Keratinocyte (primary cell): ENCODE results near the gene WDR1. TPM values are rescaled to one million over a fixed set of nuclear protein-coding genes. Genes with fewer than 3 reads are reported as not detected.

ENCODE experiments used
- DNase-seq: peaks from one replicate; pipeline ENCODE4 v3.0.0-alpha.2; 2011; ENCODE audit warnings: low read depth, missing footprints, low spot score
- FAIRE-seq: peaks from 2 replicates; lab custom pipeline; 2011; peaks lifted over from hg19 to GRCh38; lab: Jason Lieb, UNC
- H2AFZ ChIP-seq: 2 replicates; pipeline ENCODE4 v1.6.0; 2012; ENCODE audit warnings: low read length, control low read depth, inconsistent platforms; ENCODE audit not compliant: control insufficient read depth
- H3K27ac ChIP-seq: 2 replicates; pipeline ENCODE4 v1.5.1; 2011; ENCODE audit warnings: low read length; ENCODE audit not compliant: control insufficient read depth, insufficient read depth
- H3K27me3 ChIP-seq: 3 replicates; pipeline ENCODE4 v1.6.0; 2011; ENCODE audit warnings: low read length; ENCODE audit not compliant: control insufficient read depth, insufficient read depth; ENCODE audit errors: extremely low read depth
- H3K36me3 ChIP-seq, 2 experiments: 2 replicates in 1 of 2; 3 replicates in 1 of 2; pipeline ENCODE4 v1.5.1; 2011; ENCODE audit warnings: low read length in 2 of 2, mild to moderate bottlenecking in 1 of 2; ENCODE audit not compliant: control insufficient read depth in 2 of 2, insufficient read depth in 2 of 2; ENCODE audit errors: extremely low read depth in 1 of 2
- H3K4me1 ChIP-seq: 3 replicates; pipeline ENCODE4 v1.5.1; 2011; ENCODE audit warnings: low read length; ENCODE audit not compliant: control insufficient read depth, insufficient read depth; ENCODE audit errors: extremely low read depth
- H3K4me2 ChIP-seq: 3 replicates; pipeline ENCODE4 v1.6.0; 2011; ENCODE audit warnings: low read depth, low read length; ENCODE audit not compliant: control insufficient read depth, insufficient read depth; ENCODE audit errors: extremely low read depth
- H3K4me3 ChIP-seq, 3 experiments: fragments of 200-600 bp in 1 of 3; sonication (generic) in 1 of 3; 2 replicates in 2 of 3; 3 replicates in 1 of 3; pipeline ENCODE4 v1.5.1; 2011 to 2016; ENCODE audit warnings: low read length in 3 of 3, mild to moderate bottlenecking in 3 of 3, control low read depth in 2 of 3, inconsistent platforms in 1 of 3, low read depth in 1 of 3, mixed read lengths in 1 of 3, mixed run types in 1 of 3, moderate library complexity in 1 of 3; ENCODE audit not compliant: control insufficient read depth in 2 of 3, insufficient read depth in 2 of 3; ENCODE audit errors: extremely low read depth in 1 of 3
- H3K79me2 ChIP-seq: 2 replicates; pipeline ENCODE4 v1.6.0; 2012; ENCODE audit warnings: low read length; ENCODE audit not compliant: control insufficient read depth, insufficient read depth
- H3K9ac ChIP-seq: 3 replicates; pipeline ENCODE4 v1.6.0; 2011; ENCODE audit warnings: low read length; ENCODE audit not compliant: control insufficient read depth, insufficient read depth; ENCODE audit errors: extremely low read depth
- H3K9me1 ChIP-seq: 3 replicates; pipeline ENCODE4 v1.6.0; 2011; ENCODE audit warnings: low read length; ENCODE audit not compliant: control insufficient read depth, insufficient read depth; ENCODE audit errors: extremely low read depth
- H3K9me3 ChIP-seq: 2 replicates; pipeline ENCODE4 v1.5.1; 2012; ENCODE audit warnings: low read depth, low read length; ENCODE audit not compliant: control insufficient read depth
- H4K20me1 ChIP-seq: 3 replicates; pipeline ENCODE4 v1.6.0; 2011; ENCODE audit warnings: low read length; ENCODE audit not compliant: control insufficient read depth, insufficient read depth; ENCODE audit errors: extremely low read depth
- CTCF ChIP-seq, 3 experiments: IDR thresholded peaks in 1 of 3; conservative IDR thresholded peaks in 1 of 3; optimal IDR thresholded peaks in 1 of 3; 2 replicates in 2 of 3; 3 replicates in 1 of 3; pipeline versions ENCODE3 to v1.5.1; 2011; ENCODE audit warnings: low read length in 3 of 3, mild to moderate bottlenecking in 3 of 3, moderate library complexity in 2 of 3, control low read depth in 1 of 3, inconsistent platforms in 1 of 3; ENCODE audit not compliant: insufficient read depth in 2 of 3; ENCODE audit errors: extremely low read depth in 1 of 3
- EZH2 ChIP-seq: IDR thresholded peaks from one replicate; pipeline ENCODE4 v1.6.1; 2012; ENCODE audit warnings: inconsistent platforms, mild to moderate bottlenecking, low read length, moderate library complexity
- dilution Hi-C: fragments of 300-500 bp; cut with MboI; formaldehyde crosslinking; loops from one replicate; pipeline ENCODE4 v1.7.0; 2020; ENCODE audit warnings: low sequenced_read_pairs; ENCODE audit not compliant: extremely low pct_ligation_motif_present
- polyA plus RNA-seq, 5 experiments: library from polyadenylated mRNA; depleted of rRNA in 3 of 5; stranded (reverse) in 3 of 5; stranded (forward) in 1 of 5; unstranded in 1 of 5; fragments of >200 nt; gene quantifications; 1 replicate in 1 of 5; 2 replicates in 3 of 5; 3 replicates in 1 of 5; pipeline versions ENCODE4 v1.2.1 to v1.2.3, GENCODE V29; 2011 to 2012; ENCODE audit warnings: missing spikeins in 2 of 5, low read depth in 1 of 5, low replicate concordance in 1 of 5

The WDR1 gene
- polyA plus RNA-seq, 1 donor (not counting 4 experiments of a cell fraction or from before 2014, with no cell fraction given): 423 TPM

DNA sequence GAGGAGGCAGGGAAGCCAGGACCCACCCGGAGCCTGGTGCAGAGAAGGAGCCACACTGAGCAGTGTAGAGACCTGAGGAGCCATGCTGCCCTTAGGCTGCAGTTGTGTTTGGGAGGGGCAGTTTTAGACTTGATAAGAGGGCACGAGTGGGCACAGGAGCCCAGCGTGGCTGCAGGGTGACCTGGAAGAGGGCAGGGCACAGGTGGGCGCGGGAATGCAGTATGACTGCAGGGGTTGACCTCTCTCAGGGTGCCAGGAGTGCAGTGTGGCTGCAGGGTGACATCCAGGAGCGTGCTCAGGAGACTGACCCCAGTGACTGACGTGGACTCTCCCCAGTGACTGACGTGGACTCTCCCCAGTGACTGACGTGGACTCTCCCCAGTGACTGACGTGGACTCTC, 14.6 kb upstream of the WDR1 start:
- no peaks in the 10 kb centered on the region for H4K20me1 ChIP-seq
- dilution Hi-C loops: no loop called here

DNA sequence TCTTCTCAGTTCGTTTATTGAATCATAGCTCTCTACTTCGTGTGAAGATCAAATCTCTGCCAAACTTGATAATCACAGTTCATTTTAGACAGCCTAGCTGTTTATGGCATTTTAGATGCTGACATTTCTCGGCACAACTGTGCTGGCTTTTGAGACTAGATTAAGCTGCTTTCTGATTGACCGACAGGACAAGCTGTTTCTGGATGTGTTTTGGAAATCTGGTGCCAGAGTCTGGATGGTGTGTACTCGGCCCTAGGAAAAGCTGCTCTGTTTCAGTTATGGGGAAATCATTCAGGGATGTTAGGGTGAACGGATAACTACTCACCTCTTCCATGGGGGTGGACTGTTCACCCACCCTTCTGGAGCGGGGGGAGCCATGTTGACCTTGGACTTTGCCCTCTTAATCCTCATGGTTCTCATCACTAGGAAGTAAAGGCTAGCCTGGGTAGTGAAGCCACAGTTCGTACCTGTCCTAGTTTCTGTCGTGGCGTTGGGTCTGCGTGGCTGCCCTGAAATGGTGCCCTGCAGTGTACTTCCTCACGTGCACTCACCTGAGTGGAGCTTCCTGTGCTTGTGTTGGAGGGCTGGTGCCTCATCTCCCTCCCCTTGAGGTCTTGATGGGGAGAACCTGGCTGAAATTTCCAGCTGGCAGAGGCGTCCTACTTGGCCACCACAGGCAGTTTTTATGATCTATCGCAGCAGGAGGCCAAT, 13.7 kb upstream of the WDR1 start:
- Histone ChIP-seq H3K4me3 (no peak overlapping the region), H3K9me1 (no peaks in the 10 kb centered on the region), H3K4me1 (peaks cover 18% of the 10 kb centered on the region), H2AFZ (no peak overlapping the region), H3K27me3 (no peaks in the 10 kb centered on the region), H3K9me3 (no peaks in the 10 kb centered on the region), H4K20me1 (no peaks in the 10 kb centered on the region), H3K36me3 (no peaks in the 10 kb centered on the region), H3K4me2 (no peak overlapping the region), H3K79me2 (no peaks in the 10 kb centered on the region), H3K27ac (no peak overlapping the region), H3K9ac (no peak overlapping the region)
- TF ChIP-seq CTCF (optimal IDR thresholded peaks at IDR 0.05 in 1 of 3, IDR thresholded peaks at IDR 0.05 in 1 of 3, conservative IDR thresholded peaks at IDR 0.05 in 1 of 3; ENCODE audit: extremely low read depth in 1 of 3, insufficient read depth in 2 of 3, low read length in 3 of 3) (no peak), EZH2 (no peak)
- no peak for DNase-seq
- peak; percentile 5 for FAIRE-seq
- dilution Hi-C loops: no loop called here

More for the DNA sequence above, 14.6 kb upstream of the WDR1 start:
- Histone ChIP-seq H3K9ac (no peak overlapping the region), H3K4me2 (no peak overlapping the region), H3K9me3 (no peaks in the 10 kb centered on the region), H3K79me2 (no peaks in the 10 kb centered on the region), H3K36me3 (no peaks in the 10 kb centered on the region), H3K27ac (no peak overlapping the region), H2AFZ (no peak overlapping the region), H3K4me3 (no peak overlapping the region), H3K4me1 (peaks cover 21% of the 10 kb centered on the region), H3K9me1 (no peaks in the 10 kb centered on the region), H3K27me3 (no peaks in the 10 kb centered on the region)
- TF ChIP-seq CTCF (optimal IDR thresholded peaks at IDR 0.05 in 1 of 3, IDR thresholded peaks at IDR 0.05 in 1 of 3, conservative IDR thresholded peaks at IDR 0.05 in 1 of 3; ENCODE audit: extremely low read depth in 1 of 3, insufficient read depth in 2 of 3, low read length in 3 of 3): no peak
- no peak for TF ChIP-seq EZH2
- no peak for FAIRE-seq
- no peak for DNase-seq
